ENCODE measurements around the gene CLSTN2.

CLSTN2 gene

GRCh38 chr3:140570602-140571001 lies 635.6 kb downstream of the CLSTN2 start:
- no peak for DNase-seq (ENCODE audit: extremely low spot score)
- POLR2A ChIA-PET, result no interaction called here
- CTCF ChIA-PET, result no interaction called here
- TF ChIP-seq ZNF384 (IDR thresholded peaks at IDR 0.05) (no peak), CTBP1 (IDR thresholded peaks at IDR 0.05; ENCODE audit: borderline replicate concordance) (no peak), HDGF (IDR thresholded peaks at IDR 0.05; ENCODE audit: borderline replicate concordance) (no peak), LEF1 (IDR thresholded peaks at IDR 0.05; ENCODE audit: borderline replicate concordance) (no peak), NFRKB (IDR thresholded peaks at IDR 0.05) (no peak), TARDBP (IDR thresholded peaks at IDR 0.05) (no peak), ELF4 (IDR thresholded peaks at IDR 0.05) (no peak), FOXK2 (IDR thresholded peaks at IDR 0.05) (no peak), PKNOX1 (IDR thresholded peaks at IDR 0.05) (no peak)

GRCh38 chr3:140571836-140572235 lies 636.9 kb downstream of the CLSTN2 start:
- ChIA-PET POLR2A (no interaction called here), CTCF (no interaction called here)
- TF ChIP-seq ZNF384 (IDR thresholded peaks at IDR 0.05) (no peak), SUZ12 (IDR thresholded peaks at IDR 0.05) (no peak), PKNOX1 (IDR thresholded peaks at IDR 0.05) (no peak), LEF1 (IDR thresholded peaks at IDR 0.05; ENCODE audit: borderline replicate concordance) (no peak), CTBP1 (IDR thresholded peaks at IDR 0.05; ENCODE audit: borderline replicate concordance) (no peak), FOXK2 (IDR thresholded peaks at IDR 0.05) (no peak), HDGF (IDR thresholded peaks at IDR 0.05; ENCODE audit: borderline replicate concordance) (no peak), FOXM1 (IDR thresholded peaks at IDR 0.05; ENCODE audit: borderline replicate concordance) (no peak), SP1 (IDR thresholded peaks at IDR 0.05) (no peak), ARNT (IDR thresholded peaks at IDR 0.05) (no peak), TARDBP (IDR thresholded peaks at IDR 0.05) (no peak), FOXA1 (IDR thresholded peaks at IDR 0.05) (no peak), BHLHE40 (IDR thresholded peaks at IDR 0.05; ENCODE audit: borderline replicate concordance) (no peak), ELF4 (IDR thresholded peaks at IDR 0.05) (no peak), L3MBTL2 (conservative IDR thresholded peaks at IDR 0.05) (no peak)
- no peak for DNase-seq (ENCODE audit: extremely low spot score)

- TF ChIP-seq FOXA1 (IDR thresholded peaks at IDR 0.05) (no peak), NFRKB (IDR thresholded peaks at IDR 0.05) (no peak), TARDBP (IDR thresholded peaks at IDR 0.05) (no peak), SP1 (IDR thresholded peaks at IDR 0.05) (no peak)
- no peak for DNase-seq (ENCODE audit: extremely low spot score)
- ChIA-PET POLR2A (no interaction called here), CTCF (interaction anchor here (0.6 kb wide), 1 partner anchor 440 kb away, joined by 3 read pairs; no protein-coding TSS in a partner anchor)
Observed at GRCh38 chr3:140572334-140572733, 637.3 kb downstream of the CLSTN2 start.

- no peak for DNase-seq (ENCODE audit: extremely low spot score)
- ChIA-PET CTCF (interaction anchor here (0.6 kb wide), 1 partner anchor 440 kb away, joined by 3 read pairs; no protein-coding TSS in a partner anchor), POLR2A (interaction anchor here (0.6 kb wide), 1 partner anchor 172 kb away, joined by 3 read pairs; no protein-coding TSS in a partner anchor)
- no peak for TF ChIP-seq HDGF (IDR thresholded peaks at IDR 0.05; ENCODE audit: borderline replicate concordance)
- TF ChIP-seq FOXA1 (IDR thresholded peaks at IDR 0.05), result no peak
- no peak for TF ChIP-seq FOXK2 (IDR thresholded peaks at IDR 0.05)
- no peak for TF ChIP-seq SP1 (IDR thresholded peaks at IDR 0.05)
- TF ChIP-seq PKNOX1 (IDR thresholded peaks at IDR 0.05), result no peak
- no peak for TF ChIP-seq CTBP1 (IDR thresholded peaks at IDR 0.05; ENCODE audit: borderline replicate concordance)
- TF ChIP-seq TARDBP (IDR thresholded peaks at IDR 0.05), result no peak
- TF ChIP-seq NFRKB (IDR thresholded peaks at IDR 0.05), result no peak
- no peak for TF ChIP-seq SUZ12 (IDR thresholded peaks at IDR 0.05)
- TF ChIP-seq ELF4 (IDR thresholded peaks at IDR 0.05), result no peak
- no peak for TF ChIP-seq L3MBTL2 (conservative IDR thresholded peaks at IDR 0.05)
- TF ChIP-seq ZNF384 (IDR thresholded peaks at IDR 0.05), result no peak
- TF ChIP-seq LEF1 (IDR thresholded peaks at IDR 0.05; ENCODE audit: borderline replicate concordance), result no peak
Observed at GRCh38 chr3:140573011-140573410, 638.0 kb downstream of the CLSTN2 start.

GRCh38 chr3:140574375-140574774 lies 639.4 kb downstream of the CLSTN2 start:
- ChIA-PET CTCF (interaction anchor here (0.5 kb wide), 1 partner anchor 71 kb away, joined by 3 read pairs; no protein-coding TSS in a partner anchor), POLR2A (no interaction called here)
- no peak for DNase-seq (ENCODE audit: extremely low spot score)
- TF ChIP-seq ELF4 (IDR thresholded peaks at IDR 0.05) (no peak), FOXA1 (IDR thresholded peaks at IDR 0.05) (no peak), HDGF (IDR thresholded peaks at IDR 0.05; ENCODE audit: borderline replicate concordance) (no peak)

- DNase-seq (ENCODE audit: extremely low spot score), result no peak
- ChIA-PET POLR2A (no interaction called here), CTCF (no interaction called here)
- TF ChIP-seq FOXA1 (IDR thresholded peaks at IDR 0.05) (no peak), FOXM1 (IDR thresholded peaks at IDR 0.05; ENCODE audit: borderline replicate concordance) (no peak), LEF1 (IDR thresholded peaks at IDR 0.05; ENCODE audit: borderline replicate concordance) (no peak), ZNF384 (IDR thresholded peaks at IDR 0.05) (no peak)
Observed at GRCh38 chr3:140576449-140576848, 641.5 kb downstream of the CLSTN2 start.

GRCh38 chr3:140577911-140578310 lies 642.9 kb downstream of the CLSTN2 start:
- no peak for DNase-seq (ENCODE audit: extremely low spot score)
- POLR2A ChIA-PET, result no interaction called here
- CTCF ChIA-PET, result no interaction called here
- no peak for TF ChIP-seq FOXK2 (IDR thresholded peaks at IDR 0.05)
- no peak for TF ChIP-seq FOXA1 (IDR thresholded peaks at IDR 0.05)
- no peak for TF ChIP-seq SP1 (IDR thresholded peaks at IDR 0.05)
- no peak for TF ChIP-seq BHLHE40 (IDR thresholded peaks at IDR 0.05; ENCODE audit: borderline replicate concordance)
- no peak for TF ChIP-seq L3MBTL2 (conservative IDR thresholded peaks at IDR 0.05)

Data from HEK293T (cell line).